CD14-positive monocyte (primary cell): ENCODE measurements around the gene CTBP2. TPM values are rescaled to one million over a fixed set of nuclear protein-coding genes. Genes with fewer than 3 reads are reported as not detected.

Experiments used
- DNase-seq, 3 donors: peaks; one replicate each; pipeline ENCODE4 v3.0.0-alpha.2; 2011 to 2022
- H2AFZ ChIP-seq: 2 replicates; pipeline ENCODE4 v1.6.0; 2012; ENCODE audit warnings: mild to moderate bottlenecking, low read depth, low read length, inconsistent platforms; ENCODE audit not compliant: insufficient read depth, poor library complexity, severe bottlenecking
- H3K27ac ChIP-seq, 2 donors: 1 replicate in 1 of 2; 2 replicates in 1 of 2; pipeline ENCODE4 v1.5.1; 2012 to 2013; ENCODE audit warnings: low read length in 2 of 2, control low read depth in 1 of 2, inconsistent platforms in 1 of 2, low read depth in 1 of 2, mild to moderate bottlenecking in 1 of 2
- H3K27me3 ChIP-seq, 2 donors: one replicate each; pipeline versions ENCODE4 v1.6.0 to v1.6.1; 2011 to 2013; ENCODE audit warnings: low read length in 2 of 2; ENCODE audit not compliant: control insufficient read depth in 2 of 2, insufficient read depth in 2 of 2
- H3K36me3 ChIP-seq, 2 donors: replicated peaks in 1 of 2; 1 replicate in 1 of 2; 2 replicates in 1 of 2; pipeline versions ENCODE4 v1.5.1 to v1.6.1; 2012 to 2013; ENCODE audit warnings: low read length in 2 of 2, control low read depth in 1 of 2, inconsistent platforms in 1 of 2, mild to moderate bottlenecking in 1 of 2; ENCODE audit not compliant: insufficient read depth in 2 of 2, control insufficient read depth in 1 of 2
- H3K4me1 ChIP-seq, 2 donors: 1 replicate in 1 of 2; 2 replicates in 1 of 2; pipeline versions ENCODE4 v1.5.1 to v1.6.1; 2012 to 2013; ENCODE audit warnings: low read length in 2 of 2, control low read depth in 1 of 2, inconsistent platforms in 1 of 2, mild to moderate bottlenecking in 1 of 2, moderate library complexity in 1 of 2; ENCODE audit not compliant: insufficient read depth in 2 of 2, control insufficient read depth in 1 of 2
- H3K4me2 ChIP-seq: replicated peaks from 2 replicates; pipeline ENCODE3; 2012; ENCODE audit warnings: low read length, moderate library complexity, mild to moderate bottlenecking; ENCODE audit not compliant: poor library complexity, severe bottlenecking; ENCODE audit errors: extremely low read depth
- H3K4me3 ChIP-seq, 3 experiments: fragments of 200-600 bp in 1 of 3; sonication (generic) in 1 of 3; replicated peaks in 1 of 3; 1 replicate in 2 of 3; 2 replicates in 1 of 3; pipeline ENCODE4 v1.5.1; 2011 to 2013; ENCODE audit warnings: low read length in 3 of 3, mild to moderate bottlenecking in 3 of 3, control low read depth in 2 of 3, low read depth in 2 of 3, inconsistent platforms in 1 of 3, moderate library complexity in 1 of 3
- H3K79me2 ChIP-seq: 2 replicates; pipeline ENCODE4 v1.6.0; 2012; ENCODE audit warnings: mild to moderate bottlenecking, control low read depth, inconsistent platforms, low read length, moderate library complexity; ENCODE audit not compliant: insufficient read depth
- H3K9ac ChIP-seq: 2 replicates; pipeline ENCODE4 v1.6.0; 2017; ENCODE audit warnings: low read length, mild to moderate bottlenecking; ENCODE audit not compliant: insufficient read depth, poor library complexity, severe bottlenecking
- H3K9me3 ChIP-seq, 2 donors: replicated peaks in 1 of 2; 1 replicate in 1 of 2; 2 replicates in 1 of 2; pipeline versions ENCODE4 v1.5.1 to v1.6.1; 2012 to 2013; ENCODE audit warnings: low read length in 2 of 2, control low read depth in 1 of 2; ENCODE audit not compliant: control insufficient read depth in 1 of 2, insufficient read depth in 1 of 2
- H4K20me1 ChIP-seq: 2 replicates; pipeline ENCODE4 v1.6.0; 2012; ENCODE audit warnings: mild to moderate bottlenecking, low read length, control low read depth, moderate library complexity; ENCODE audit not compliant: insufficient read depth
- H3K27ac Mint-ChIP-seq, 7 donors: one replicate each; pipeline ENCODE4 v1.8.0; 2020; ENCODE audit warnings: mild to moderate bottlenecking in 7 of 7, mixed read lengths in 7 of 7, moderate library complexity in 6 of 7, inconsistent platforms in 2 of 7
- H3K27me3 Mint-ChIP-seq, 3 donors: one replicate each; pipeline ENCODE4 v1.8.0; 2021 to 2022; ENCODE audit warnings: low read depth in 3 of 3, mild to moderate bottlenecking in 3 of 3, mixed read lengths in 3 of 3, moderate library complexity in 3 of 3, inconsistent platforms in 1 of 3
- H3K36me3 Mint-ChIP-seq, 2 donors: one replicate each; pipeline ENCODE4 v1.8.0; 2020; ENCODE audit warnings: mixed read lengths in 2 of 2, inconsistent platforms in 1 of 2, mild to moderate bottlenecking in 1 of 2
- H3K4me1 Mint-ChIP-seq: one replicate; pipeline ENCODE4 v1.8.0; 2020; ENCODE audit warnings: mild to moderate bottlenecking, mixed read lengths
- H3K4me3 Mint-ChIP-seq, 2 donors: one replicate each; pipeline ENCODE4 v1.8.0; 2020; ENCODE audit warnings: mild to moderate bottlenecking in 2 of 2, mixed read lengths in 2 of 2, moderate library complexity in 1 of 2
- H3K9me3 Mint-ChIP-seq, 7 donors: one replicate each; pipeline ENCODE4 v1.8.0; 2020 to 2022; ENCODE audit warnings: mixed read lengths in 7 of 7, mild to moderate bottlenecking in 6 of 7, moderate library complexity in 6 of 7, inconsistent platforms in 2 of 7
- CTCF ChIP-seq: fragments of 200-600 bp; IDR thresholded peaks from one replicate; pipeline ENCODE4 v1.8.0; 2022; ENCODE audit warnings: antibody characterized with exemption, mild to moderate bottlenecking
- WGBS: methylation state at CpG from one replicate; pipeline ENCODE4 v1.1.5; 2013; ENCODE audit warnings: missing lambda C conversion rate; ENCODE audit not compliant: insufficient coverage; 5-methylcytosine and 5-hydroxymethylcytosine counted together
- intact Hi-C, 2 donors: fragments of 100-400 bp; cut with micrococcal nuclease; formaldehyde crosslinking; loops; one replicate each; pipeline versions ENCODE4 v1.15.0 to v1.15.1; 2023
- polyA plus RNA-seq, 3 donors: library from polyadenylated mRNA; depleted of rRNA in 1 of 3; unstranded in 2 of 3; stranded (reverse) in 1 of 3; fragments of 300-500 nt in 2 of 3; fragments of >200 nt in 1 of 3; fragmentation: Illumina TruSeq in 2 of 3; gene quantifications; 1 replicate in 2 of 3; 2 replicates in 1 of 3; pipeline ENCODE4 v1.2.3, GENCODE V29; 2012 to 2021

CTBP2 gene
- polyA plus RNA-seq, 3 donors, result 40.9 to 87.1 (median 41.1) TPM

- no CpG with 5 or more reads among the region's 4 CpGs for WGBS
- Histone ChIP-seq H3K4me2 (no peak overlapping the region), H3K36me3 (peaks cover 19 to 93% of the 10 kb centered on the region in 2 donors), H3K27ac (no peak overlapping the region), H2AFZ (no peak overlapping the region), H3K79me2 (peaks cover 100% of the 10 kb centered on the region), H3K9me3 (peaks cover 0 to 2% of the 10 kb centered on the region in 2 donors), H3K4me3 (no peak overlapping the region), H3K4me1 (no peaks in the 10 kb centered on the region), H3K27me3 (no peaks in the 10 kb centered on the region), H3K9ac (no peak overlapping the region), H4K20me1 (peaks cover 100% of the 10 kb centered on the region)
- H3K9me3 Mint-ChIP-seq, result peaks cover 0 to 6% (median 0%) of the 10 kb centered on the region in 7 donors
- intact Hi-C loops, result no loop called here
- no peak for TF ChIP-seq CTCF
- DNase-seq, result no peak
- no peak overlapping the region for H3K4me3 Mint-ChIP-seq
- H3K27me3 Mint-ChIP-seq, result no peaks in the 10 kb centered on the region
- peaks cover 12% of the 10 kb centered on the region for H3K4me1 Mint-ChIP-seq
- no peak overlapping the region for H3K27ac Mint-ChIP-seq
- H3K36me3 Mint-ChIP-seq, result peaks cover 42 to 82% of the 10 kb centered on the region in 2 donors
These were observed 28.0 kb downstream of the CTBP2 start for GRCh38 chr10:125132344-125132743.

- no peak overlapping the region for H3K27ac ChIP-seq
- no peak overlapping the region for H3K4me3 ChIP-seq
- intact Hi-C loops, result no loop called here
- no peak overlapping the region for H3K4me2 ChIP-seq
- H3K36me3 ChIP-seq, result peaks cover 19 to 84% of the 10 kb centered on the region in 2 donors
- peaks cover 100% of the 10 kb centered on the region for H3K79me2 ChIP-seq
- WGBS, result over 99% methylated on average over 13 of the region's 15 CpGs
- H3K4me1 ChIP-seq, result no peaks in the 10 kb centered on the region
- peaks cover 0 to 2% of the 10 kb centered on the region in 2 donors for H3K9me3 ChIP-seq
- TF ChIP-seq CTCF, result no peak
- no peak overlapping the region for H3K9ac ChIP-seq
- H4K20me1 ChIP-seq, result peaks cover 100% of the 10 kb centered on the region
- H2AFZ ChIP-seq, result no peak overlapping the region
- Mint-ChIP-seq H3K36me3 (peaks cover 42 to 74% of the 10 kb centered on the region in 2 donors), H3K27me3 (no peaks in the 10 kb centered on the region), H3K4me3 (no peak overlapping the region), H3K27ac (peak overlapping the region in 3 of 7 donors; percentile 31 to 65 (median 50)), H3K4me1 (peaks cover 12% of the 10 kb centered on the region), H3K9me3 (peaks cover 0 to 6% (median 0%) of the 10 kb centered on the region in 7 donors)
- no peaks in the 10 kb centered on the region for H3K27me3 ChIP-seq
- DNase-seq, result no peak
These were observed 29.4 kb downstream of the CTBP2 start for GRCh38 chr10:125130916-125131315.
